ENCODE measurements around the gene GAPDHS.

The GAPDHS gene

GRCh38 chr19:35511337-35511736 lies 21.9 kb upstream of the GAPDHS start:
- no peak for DNase-seq

- DNase-seq = no peak
Observed at GRCh38 chr19:35512831-35513627, 20.2 kb upstream of the GAPDHS start.

DNA sequence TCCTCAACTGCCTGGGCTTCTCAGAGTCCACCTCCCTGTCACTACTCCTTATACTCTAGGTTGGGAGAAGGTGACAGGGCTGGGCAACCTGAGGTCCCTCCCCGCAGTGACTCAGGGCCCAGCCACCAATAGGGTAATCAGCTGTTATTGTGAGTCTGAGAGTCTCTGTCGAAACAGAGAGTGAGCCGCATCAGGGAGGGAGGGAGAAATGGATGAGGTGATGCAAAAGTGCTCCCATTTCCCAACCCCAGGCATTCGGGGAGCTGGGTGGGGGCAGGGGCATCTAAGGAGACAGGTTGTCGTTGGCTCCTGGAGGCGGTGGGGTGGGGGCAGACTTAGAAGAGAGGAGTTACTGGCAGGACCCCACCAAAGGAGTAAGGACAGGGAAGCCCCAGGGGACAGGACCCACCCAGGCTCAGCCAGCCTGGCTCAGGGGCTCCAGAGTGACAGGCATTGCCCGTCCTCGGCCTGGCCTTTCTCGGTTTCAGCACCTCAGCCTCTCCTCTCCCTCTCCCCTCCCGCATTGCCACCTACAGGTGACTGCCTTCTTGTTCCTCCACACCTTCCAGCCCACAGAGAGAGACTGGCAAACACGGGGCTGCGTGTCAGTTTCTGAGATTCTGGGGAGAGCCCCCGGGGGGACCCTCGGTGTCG lies 19.5 kb upstream of the GAPDHS start, which contains the start of gene DMKN:
Gene DMKN (minus strand): TSS at position 22 of the 654 bp plus-strand sequence. CDS start 174 bp downstream, outside the sequence.
- DNase-seq = no peak

GRCh38 chr19:35514282-35514809 lies 18.9 kb upstream of the GAPDHS start:
- DNase-seq = no peak

DNA sequence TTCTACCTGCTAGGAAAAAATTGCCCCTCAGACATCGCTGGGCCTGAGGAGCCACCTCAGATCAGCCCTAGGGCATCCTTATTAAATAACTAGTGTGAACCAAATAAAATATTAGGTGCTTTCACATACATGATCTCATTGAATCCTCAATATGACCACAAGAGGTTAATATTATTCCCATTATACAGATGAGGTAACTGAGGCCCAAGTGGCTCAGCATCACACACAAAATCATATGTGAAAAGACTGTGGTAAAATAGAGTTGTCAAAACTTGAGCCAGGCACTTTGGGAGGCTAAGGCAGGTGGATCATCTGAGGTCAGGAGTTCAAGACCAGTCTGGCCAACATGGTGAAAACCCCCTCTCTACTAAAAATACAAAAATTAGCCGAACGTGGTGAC lies 16.9 kb upstream of the GAPDHS start:
- DNase-seq = no peak

- DNase-seq = no peak
Observed at GRCh38 chr19:35517342-35517741, 15.9 kb upstream of the GAPDHS start.

DNA sequence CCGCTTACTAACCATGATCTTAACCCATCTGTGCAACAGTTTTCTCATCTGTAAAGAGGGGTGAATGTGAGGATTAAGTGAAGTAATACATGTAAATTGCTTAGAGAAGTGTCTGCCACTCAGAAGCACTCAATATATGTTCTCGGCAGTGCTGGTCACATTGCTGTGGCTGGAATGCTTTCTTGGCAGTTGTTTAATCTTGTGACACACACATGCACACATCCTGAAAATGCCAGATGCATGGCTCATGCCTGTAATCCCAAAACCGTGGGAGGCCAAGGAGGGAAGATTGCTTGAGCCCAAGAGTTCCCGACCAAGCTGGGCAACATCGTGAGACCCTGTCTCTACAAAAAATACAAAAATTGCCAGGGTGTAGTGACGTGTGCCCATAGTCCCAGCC lies 14.9 kb upstream of the GAPDHS start:
- DNase-seq = no peak

GRCh38 chr19:35519291-35519690 lies 14.0 kb upstream of the GAPDHS start:
- DNase-seq = no peak

DNA sequence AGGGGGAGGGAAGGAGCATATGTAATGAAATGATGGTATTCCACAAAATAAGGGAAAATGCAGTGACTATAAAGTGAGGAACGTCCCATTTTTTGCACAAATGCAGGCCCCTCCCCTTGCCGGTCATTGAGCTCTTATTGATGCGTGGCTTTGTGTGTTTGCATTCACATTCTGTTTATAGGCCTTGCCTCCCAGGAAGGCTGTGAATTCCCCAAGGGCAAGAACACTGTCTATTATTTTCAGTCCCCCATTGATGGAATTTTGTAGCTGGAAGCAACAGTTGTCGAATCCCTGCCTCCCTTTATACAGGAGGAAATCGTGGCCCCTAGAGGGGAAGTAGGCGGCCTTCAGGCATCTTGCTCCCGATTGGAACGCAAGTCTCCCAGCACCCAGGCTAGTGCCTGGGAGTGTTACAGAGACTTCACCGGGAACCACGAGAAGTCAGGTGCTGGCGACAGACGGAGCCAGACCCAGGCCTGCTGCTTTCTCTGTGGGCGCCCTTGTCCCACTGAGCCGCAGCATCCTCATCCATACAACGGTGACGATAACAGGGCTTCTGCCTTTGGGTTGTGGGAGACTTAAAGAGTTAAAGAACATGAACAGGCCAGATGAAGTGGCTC lies 12.0 kb upstream of the GAPDHS start:
- no peak for DNase-seq

GRCh38 chr19:35522745-35523327 lies 10.4 kb upstream of the GAPDHS start:
- no peak for DNase-seq

GRCh38 chr19:35524181-35524837 lies 8.9 kb upstream of the GAPDHS start:
- no peak for DNase-seq

- no peak for DNase-seq
Observed at GRCh38 chr19:35525873-35526272, 7.4 kb upstream of the GAPDHS start.

- no peak for DNase-seq
Observed at GRCh38 chr19:35528218-35529038, 4.8 kb upstream of the GAPDHS start, which contains the start of gene SBSN. TSS of gene SBSN (minus strand) at chr19:35528311. CDS start at chr19:35528281, 30 bp downstream.

DNA sequence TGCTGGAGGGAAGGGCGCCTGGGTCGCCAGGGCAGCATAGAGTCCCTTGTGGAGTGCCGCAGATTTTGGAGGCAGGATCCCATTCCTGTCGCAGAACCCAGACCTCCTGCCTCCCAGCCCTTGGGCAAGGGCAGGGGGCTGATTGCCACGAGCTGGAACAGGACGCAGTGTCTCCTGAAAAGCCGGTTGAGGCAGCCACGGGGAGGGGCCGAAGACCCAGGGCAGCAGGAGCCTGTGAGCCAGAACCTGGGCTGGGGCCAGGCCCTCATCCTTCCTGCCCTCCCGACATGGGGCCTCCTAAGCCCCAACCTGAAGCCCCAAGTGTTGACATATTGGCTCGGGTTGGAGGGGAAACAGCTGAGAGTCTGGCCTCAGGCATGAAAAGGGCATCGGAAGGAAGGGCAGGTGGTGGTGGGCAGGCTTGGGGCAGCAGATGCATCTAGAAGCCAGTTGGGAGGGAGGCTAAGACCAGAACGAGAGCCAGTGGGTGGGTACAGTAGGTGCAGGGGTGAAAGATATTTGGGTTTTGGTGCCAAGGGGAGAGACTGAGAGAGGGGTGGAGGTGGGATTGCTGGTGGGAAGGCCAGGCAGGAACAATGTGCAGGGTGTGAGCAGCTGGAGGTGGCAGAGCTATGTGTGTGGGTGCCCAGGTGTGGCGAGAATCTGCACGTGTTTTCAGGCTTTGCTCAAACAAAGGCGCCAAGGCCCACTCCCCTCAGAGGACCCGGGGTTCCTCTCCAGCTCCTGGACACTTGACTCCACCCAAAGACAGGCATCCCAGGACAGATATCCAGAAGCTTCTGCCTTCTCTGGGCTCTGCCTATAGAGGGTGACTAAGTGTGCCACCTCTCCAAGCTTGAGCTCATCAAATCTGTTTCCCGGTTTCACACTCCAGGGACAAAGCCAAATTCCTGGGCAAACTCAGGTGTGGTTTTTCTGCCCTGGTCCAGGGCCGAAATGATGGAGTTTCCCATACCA lies 3.7 kb upstream of the GAPDHS start:
- DNase-seq = no peak

DNA sequence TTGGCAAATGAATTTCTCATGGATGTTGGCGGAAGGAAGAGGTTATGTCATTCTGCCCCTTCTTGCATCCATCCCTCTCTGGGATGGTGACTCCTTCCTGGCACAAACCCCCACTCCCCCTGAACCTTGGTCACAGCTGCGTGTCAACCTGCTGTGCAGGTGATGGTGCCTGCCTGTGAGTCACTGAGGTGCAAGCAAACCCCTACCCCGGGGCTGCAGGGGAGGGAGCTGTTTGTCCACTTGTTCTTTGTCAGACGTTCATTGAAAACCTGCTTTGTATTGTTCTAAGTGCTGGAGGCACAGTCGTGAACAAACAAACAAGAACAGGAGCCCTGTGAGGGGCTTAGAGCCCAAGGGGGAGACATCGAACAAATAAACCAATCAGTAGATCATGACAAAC lies 2.0 kb upstream of the GAPDHS start:
- DNase-seq = no peak

DNA sequence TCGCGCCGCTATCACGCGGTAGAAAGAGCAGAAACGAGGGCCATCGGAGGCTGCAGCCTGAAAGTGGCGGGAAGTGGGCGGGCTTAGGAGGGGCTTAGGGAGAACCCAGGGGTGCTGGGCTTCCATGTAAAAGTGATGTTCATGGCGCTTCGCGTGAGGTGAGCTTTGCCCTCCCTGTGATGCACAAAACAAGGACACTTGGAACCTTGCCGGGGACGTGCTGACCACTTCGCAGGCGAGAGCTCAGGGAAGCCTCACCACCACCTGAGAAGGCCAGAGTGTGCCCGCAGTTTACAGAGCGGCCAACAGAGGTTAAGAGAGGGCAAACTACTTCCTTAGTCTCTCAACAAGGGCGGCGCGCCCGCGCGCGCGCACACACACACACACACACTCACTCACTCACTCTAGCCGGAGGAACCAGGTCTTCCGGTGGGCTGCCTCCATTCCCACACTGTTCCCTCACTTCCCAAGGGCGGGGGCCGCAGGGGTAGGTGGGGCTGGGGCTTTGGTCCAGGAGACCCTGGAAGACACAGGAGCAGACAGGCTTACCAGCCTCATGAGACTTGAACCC lies 651 bp downstream of the GAPDHS start:
- DNase-seq = peak; percentile 17

GRCh38 chr19:35534803-35535480 lies 1.7 kb downstream of the GAPDHS start:
- DNase-seq = no peak

DNA sequence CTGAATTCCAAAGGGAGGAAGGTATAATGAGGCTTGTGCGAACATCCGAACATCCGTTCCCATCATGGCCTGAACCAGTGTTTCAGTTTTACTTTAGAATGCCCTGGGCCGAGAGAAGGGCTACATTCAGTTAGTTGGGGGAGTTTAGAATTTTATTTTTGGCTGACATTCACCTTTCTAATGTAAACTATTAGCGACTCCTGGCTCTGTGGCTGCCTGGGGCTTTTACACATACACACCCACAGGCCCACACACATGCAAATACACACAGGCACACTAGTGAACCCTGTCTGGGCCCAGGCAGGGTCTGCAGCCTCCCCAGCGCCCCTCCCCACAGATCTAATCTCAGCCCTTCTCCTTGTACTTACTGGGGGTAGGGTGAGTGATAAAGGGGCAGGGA lies 6.1 kb downstream of the GAPDHS start:
- no peak for DNase-seq

DNA sequence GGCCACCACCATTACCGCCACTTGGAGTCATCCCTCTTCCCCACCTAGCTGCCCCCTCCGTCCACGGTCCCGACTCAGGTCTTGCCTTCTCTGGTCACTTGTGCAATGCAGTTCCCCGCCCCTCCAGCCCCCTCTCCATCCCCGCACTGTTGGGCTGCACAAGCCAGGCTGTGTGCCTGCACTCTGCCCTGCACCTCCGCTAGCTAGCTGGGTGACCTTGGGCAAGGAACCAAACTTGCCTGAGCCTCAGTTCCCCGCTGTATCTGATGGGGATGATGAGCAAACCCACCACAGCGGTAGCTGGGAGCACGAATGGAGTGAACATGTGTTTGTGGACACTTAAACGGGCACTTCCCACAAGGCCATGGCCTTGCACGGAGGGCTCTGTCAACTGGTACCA lies 6.6 kb downstream of the GAPDHS start:
- no peak for DNase-seq

All from activated CD4-positive, alpha-beta T cell treated with anti-CD3 and anti-CD28 coated beads for 1 hour (primary cell).